ENCODE data around the gene CNTN4.

CNTN4 gene

DNA sequence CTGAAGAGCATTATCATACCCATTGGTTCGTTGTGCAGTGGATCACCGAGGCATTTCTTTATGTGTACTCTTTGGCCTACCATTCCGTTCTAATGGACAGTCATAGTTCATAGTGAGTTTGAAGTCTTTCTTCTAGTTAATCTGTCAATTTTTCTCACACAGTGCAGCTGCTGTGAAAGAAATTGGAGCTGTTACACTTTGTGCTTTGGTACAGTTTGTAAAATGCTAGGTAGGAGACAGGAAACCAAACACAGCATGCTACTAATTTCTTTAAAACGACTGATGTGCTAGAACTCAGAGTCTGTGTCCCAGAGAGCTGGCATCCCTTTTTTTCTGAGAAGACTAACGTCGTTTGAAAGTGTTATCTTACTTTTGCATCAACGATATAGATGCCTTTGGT is 218.9 kb downstream of the CNTN4 start:
- Histone ChIP-seq H3K9ac (ENCODE audit: low read length) (no peak overlapping the region), H2BK120ac (ENCODE audit: low read depth, low read length) (no peak overlapping the region), H4K8ac (ENCODE audit: low read length) (no peak overlapping the region), H2BK5ac (ENCODE audit: low read depth, low read length, poor library complexity, severe bottlenecking) (no peak overlapping the region), H3K14ac (ENCODE audit: low read length in 2 of 2) (no peak overlapping the region), H2AK5ac (ENCODE audit: low read length, severe bottlenecking) (no peak overlapping the region), H3K27me3 (ENCODE audit: control insufficient read depth in 1 of 2, insufficient read depth in 1 of 2, low read length in 2 of 2) (no peaks in the 10 kb centered on the region), H2AFZ (ENCODE audit: low read depth, low read length) (no peak overlapping the region), H3K79me1 (replicated peaks; ENCODE audit: low read length, poor library complexity, severe bottlenecking) (no peaks in the 10 kb centered on the region), H3K4me3 (ENCODE audit: insufficient read depth in 1 of 2, low read depth in 1 of 2, low read length in 2 of 2) (no peak overlapping the region), H3K4ac (ENCODE audit: low read depth in 1 of 2, low read length in 2 of 2) (no peak overlapping the region), H3K23ac (ENCODE audit: low read length in 2 of 2) (no peak overlapping the region), H4K91ac (ENCODE audit: low read length) (no peak overlapping the region), H3K4me2 (ENCODE audit: low read length, poor library complexity, severe bottlenecking) (no peak overlapping the region), H2BK12ac (ENCODE audit: low read length in 2 of 2) (no peak overlapping the region), H2BK15ac (ENCODE audit: low read depth, poor library complexity, severe bottlenecking) (no peak overlapping the region), H3K36me3 (ENCODE audit: control insufficient read depth in 1 of 2, insufficient read depth in 2 of 2, low read depth in 1 of 2, low read length in 2 of 2) (no peaks in the 10 kb centered on the region), H3K9me3 (ENCODE audit: control insufficient read depth, low read length) (no peaks in the 10 kb centered on the region), H3K27ac (ENCODE audit: low read length, poor library complexity, severe bottlenecking) (no peak overlapping the region), H3K18ac (ENCODE audit: low read depth in 1 of 2, low read length in 2 of 2) (no peak overlapping the region), H3K4me1 (ENCODE audit: control insufficient read depth, insufficient read depth, low read depth, low read length) (no peaks in the 10 kb centered on the region)
- DNase-seq: no peak
- 85% methylated on average over 7 of the region's 7 CpGs for WGBS

DNA sequence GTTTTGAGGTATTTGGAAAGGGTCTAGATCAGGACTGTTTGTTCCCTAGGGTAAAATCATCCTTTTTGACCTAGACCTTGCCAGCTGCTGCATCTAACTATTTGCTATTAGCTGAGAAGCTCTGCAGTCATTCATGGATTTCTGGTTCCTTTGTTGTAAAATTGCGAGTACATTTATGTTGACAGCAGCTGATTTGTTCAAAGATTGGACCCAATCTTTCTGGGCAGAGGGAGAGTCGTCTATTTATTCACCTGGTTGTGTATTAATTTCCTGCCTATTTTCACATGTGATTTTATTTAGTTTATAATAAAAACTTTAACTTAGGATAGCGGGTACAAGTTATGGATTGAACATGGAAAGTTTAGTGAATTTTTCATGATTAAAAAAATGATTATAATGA is 236.3 kb downstream of the CNTN4 start:
- Histone ChIP-seq H3K9ac (ENCODE audit: low read length) (no peak overlapping the region), H3K9me3 (ENCODE audit: control insufficient read depth, low read length) (no peaks in the 10 kb centered on the region), H3K36me3 (ENCODE audit: control insufficient read depth in 1 of 2, insufficient read depth in 2 of 2, low read depth in 1 of 2, low read length in 2 of 2) (no peaks in the 10 kb centered on the region), H3K18ac (ENCODE audit: low read depth in 1 of 2, low read length in 2 of 2) (no peak overlapping the region), H2AK5ac (ENCODE audit: low read length, severe bottlenecking) (no peak overlapping the region), H2AFZ (ENCODE audit: low read depth, low read length) (no peak overlapping the region), H3K79me1 (replicated peaks; ENCODE audit: low read length, poor library complexity, severe bottlenecking) (no peaks in the 10 kb centered on the region), H3K23ac (ENCODE audit: low read length in 2 of 2) (no peak overlapping the region), H3K4me2 (ENCODE audit: low read length, poor library complexity, severe bottlenecking) (no peak overlapping the region), H4K91ac (ENCODE audit: low read length) (no peak overlapping the region), H2BK5ac (ENCODE audit: low read depth, low read length, poor library complexity, severe bottlenecking) (no peak overlapping the region), H3K27me3 (ENCODE audit: control insufficient read depth in 1 of 2, insufficient read depth in 1 of 2, low read length in 2 of 2) (no peaks in the 10 kb centered on the region), H3K4me1 (ENCODE audit: control insufficient read depth, insufficient read depth, low read depth, low read length) (no peaks in the 10 kb centered on the region), H2BK120ac (ENCODE audit: low read depth, low read length) (no peak overlapping the region), H2BK12ac (ENCODE audit: low read length in 2 of 2) (no peak overlapping the region), H3K4ac (ENCODE audit: low read depth in 1 of 2, low read length in 2 of 2) (no peak overlapping the region), H3K14ac (ENCODE audit: low read length in 2 of 2) (no peak overlapping the region), H2BK15ac (ENCODE audit: low read depth, poor library complexity, severe bottlenecking) (no peak overlapping the region), H3K4me3 (ENCODE audit: insufficient read depth in 1 of 2, low read depth in 1 of 2, low read length in 2 of 2) (no peak overlapping the region), H3K27ac (ENCODE audit: low read length, poor library complexity, severe bottlenecking) (no peak overlapping the region), H4K8ac (ENCODE audit: low read length) (no peak overlapping the region)
- no peak for DNase-seq
- 97% methylated on average over 2 of the region's 3 CpGs for WGBS

DNA sequence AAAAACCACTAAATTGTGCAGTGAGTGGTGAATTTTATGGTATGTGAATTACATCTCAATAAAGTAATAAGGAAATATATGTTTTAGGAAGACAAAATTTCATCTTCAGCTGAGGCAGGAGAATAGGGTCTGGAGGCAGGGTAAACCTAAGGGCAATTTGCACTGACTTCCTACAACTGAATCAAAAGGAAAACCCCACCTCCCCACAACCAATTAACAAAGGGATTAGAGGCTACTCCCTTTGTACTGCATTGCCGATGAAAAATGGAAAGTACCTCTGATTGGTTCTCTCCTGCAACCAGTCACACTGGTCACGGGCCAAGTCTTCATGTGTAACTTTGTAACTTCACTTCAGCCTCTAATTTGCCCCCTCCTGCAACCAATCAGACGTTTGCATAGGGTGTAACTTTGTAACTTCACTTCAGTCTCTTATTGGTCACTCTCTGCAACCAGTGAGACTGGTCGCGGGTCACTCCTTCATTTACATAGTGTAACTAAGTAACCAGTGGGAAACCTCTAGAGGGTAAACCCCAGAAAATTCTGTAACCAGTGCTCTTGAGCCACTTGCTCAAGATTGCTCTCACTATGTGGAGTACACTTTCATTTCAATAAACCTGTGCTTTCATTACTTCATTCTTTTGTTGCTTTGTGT is 244.5 kb downstream of the CNTN4 start:
- no peak overlapping the region for H2AFZ ChIP-seq (ENCODE audit: low read depth, low read length)
- no peak overlapping the region for H3K4me3 ChIP-seq (ENCODE audit: insufficient read depth in 1 of 2, low read depth in 1 of 2, low read length in 2 of 2)
- H4K91ac ChIP-seq (ENCODE audit: low read length): no peak overlapping the region
- no peaks in the 10 kb centered on the region for H3K27me3 ChIP-seq (ENCODE audit: control insufficient read depth in 1 of 2, insufficient read depth in 1 of 2, low read length in 2 of 2)
- DNase-seq: no peak
- H4K8ac ChIP-seq (ENCODE audit: low read length): no peak overlapping the region
- H3K4ac ChIP-seq (ENCODE audit: low read depth in 1 of 2, low read length in 2 of 2): no peak overlapping the region
- no peak overlapping the region for H3K4me2 ChIP-seq (ENCODE audit: low read length, poor library complexity, severe bottlenecking)
- H2BK5ac ChIP-seq (ENCODE audit: low read depth, low read length, poor library complexity, severe bottlenecking): no peak overlapping the region
- no peak overlapping the region for H2AK5ac ChIP-seq (ENCODE audit: low read length, severe bottlenecking)
- no peaks in the 10 kb centered on the region for H3K9me3 ChIP-seq (ENCODE audit: control insufficient read depth, low read length)
- H3K4me1 ChIP-seq (ENCODE audit: control insufficient read depth, insufficient read depth, low read depth, low read length): no peaks in the 10 kb centered on the region
- no peak overlapping the region for H2BK15ac ChIP-seq (ENCODE audit: low read depth, poor library complexity, severe bottlenecking)
- H3K79me1 ChIP-seq (replicated peaks; ENCODE audit: low read length, poor library complexity, severe bottlenecking): no peaks in the 10 kb centered on the region
- H2BK12ac ChIP-seq (ENCODE audit: low read length in 2 of 2): no peak overlapping the region
- H3K23ac ChIP-seq (ENCODE audit: low read length in 2 of 2): no peak overlapping the region
- WGBS: 99% methylated on average over 5 of the region's 5 CpGs
- H3K14ac ChIP-seq (ENCODE audit: low read length in 2 of 2): no peak overlapping the region
- no peak overlapping the region for H2BK120ac ChIP-seq (ENCODE audit: low read depth, low read length)
- H3K18ac ChIP-seq (ENCODE audit: low read depth in 1 of 2, low read length in 2 of 2): no peak overlapping the region
- H3K9ac ChIP-seq (ENCODE audit: low read length): no peak overlapping the region
- H3K27ac ChIP-seq (ENCODE audit: low read length, poor library complexity, severe bottlenecking): no peak overlapping the region
- H3K36me3 ChIP-seq (ENCODE audit: control insufficient read depth in 1 of 2, insufficient read depth in 2 of 2, low read depth in 1 of 2, low read length in 2 of 2): no peaks in the 10 kb centered on the region

DNA sequence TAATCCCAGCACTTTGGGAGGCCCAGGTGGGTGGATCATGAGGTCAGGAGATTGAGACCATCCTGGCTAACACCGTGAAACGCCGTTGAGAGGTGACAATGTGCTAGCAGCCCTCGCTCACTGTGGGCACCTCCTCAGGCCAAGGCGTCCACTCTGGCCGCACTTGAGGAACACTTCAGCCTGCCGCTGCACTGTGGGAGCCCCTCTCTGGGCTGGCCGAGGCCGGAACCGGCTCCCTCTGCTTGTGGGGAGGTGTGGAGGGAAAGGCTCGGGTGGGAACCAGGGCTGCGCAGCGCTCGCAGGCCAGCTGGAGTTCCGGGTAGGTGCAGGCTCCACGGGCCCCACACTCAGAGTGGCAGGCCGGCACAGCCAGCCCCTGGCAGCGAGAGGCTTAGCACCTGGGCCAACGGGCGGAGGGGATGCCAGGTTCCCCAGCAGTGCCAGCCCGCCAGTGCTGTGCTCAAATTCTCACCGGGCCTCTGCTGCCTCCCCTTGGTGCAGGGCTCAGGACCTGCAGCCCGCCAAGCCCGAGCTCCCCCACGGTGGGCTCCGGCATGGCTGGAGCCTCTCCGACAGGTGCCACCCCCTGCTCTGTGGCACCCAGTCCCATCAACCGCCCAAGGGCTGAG is 253.6 kb downstream of the CNTN4 start:
- Histone ChIP-seq H3K36me3 (ENCODE audit: control insufficient read depth in 1 of 2, insufficient read depth in 2 of 2, low read depth in 1 of 2, low read length in 2 of 2) (no peaks in the 10 kb centered on the region), H2BK15ac (ENCODE audit: low read depth, poor library complexity, severe bottlenecking) (no peak overlapping the region), H3K27ac (ENCODE audit: low read length, poor library complexity, severe bottlenecking) (no peak overlapping the region), H3K4me1 (ENCODE audit: control insufficient read depth, insufficient read depth, low read depth, low read length) (no peaks in the 10 kb centered on the region), H2AK5ac (ENCODE audit: low read length, severe bottlenecking) (no peak overlapping the region), H4K91ac (ENCODE audit: low read length) (no peak overlapping the region), H4K8ac (ENCODE audit: low read length) (no peak overlapping the region), H2BK5ac (ENCODE audit: low read depth, low read length, poor library complexity, severe bottlenecking) (no peak overlapping the region), H3K9ac (ENCODE audit: low read length) (no peak overlapping the region), H3K14ac (ENCODE audit: low read length in 2 of 2) (peak overlapping the region in 1 of 2 experiments; percentile 41), H3K18ac (ENCODE audit: low read depth in 1 of 2, low read length in 2 of 2) (no peak overlapping the region), H3K27me3 (ENCODE audit: control insufficient read depth in 1 of 2, insufficient read depth in 1 of 2, low read length in 2 of 2) (no peaks in the 10 kb centered on the region), H2AFZ (ENCODE audit: low read depth, low read length) (no peak overlapping the region), H2BK120ac (ENCODE audit: low read depth, low read length) (no peak overlapping the region), H3K23ac (ENCODE audit: low read length in 2 of 2) (no peak overlapping the region), H3K4me2 (ENCODE audit: low read length, poor library complexity, severe bottlenecking) (no peak overlapping the region), H3K4ac (ENCODE audit: low read depth in 1 of 2, low read length in 2 of 2) (no peak overlapping the region), H3K79me1 (replicated peaks; ENCODE audit: low read length, poor library complexity, severe bottlenecking) (no peaks in the 10 kb centered on the region), H3K9me3 (ENCODE audit: control insufficient read depth, low read length) (peaks cover 4% of the 10 kb centered on the region), H2BK12ac (ENCODE audit: low read length in 2 of 2) (no peak overlapping the region), H3K4me3 (ENCODE audit: insufficient read depth in 1 of 2, low read depth in 1 of 2, low read length in 2 of 2) (no peak overlapping the region)
- 96% methylated on average over 28 of the region's 28 CpGs for WGBS
- DNase-seq: no peak
